ENCODE data around the gene HDAC10.

DNA sequence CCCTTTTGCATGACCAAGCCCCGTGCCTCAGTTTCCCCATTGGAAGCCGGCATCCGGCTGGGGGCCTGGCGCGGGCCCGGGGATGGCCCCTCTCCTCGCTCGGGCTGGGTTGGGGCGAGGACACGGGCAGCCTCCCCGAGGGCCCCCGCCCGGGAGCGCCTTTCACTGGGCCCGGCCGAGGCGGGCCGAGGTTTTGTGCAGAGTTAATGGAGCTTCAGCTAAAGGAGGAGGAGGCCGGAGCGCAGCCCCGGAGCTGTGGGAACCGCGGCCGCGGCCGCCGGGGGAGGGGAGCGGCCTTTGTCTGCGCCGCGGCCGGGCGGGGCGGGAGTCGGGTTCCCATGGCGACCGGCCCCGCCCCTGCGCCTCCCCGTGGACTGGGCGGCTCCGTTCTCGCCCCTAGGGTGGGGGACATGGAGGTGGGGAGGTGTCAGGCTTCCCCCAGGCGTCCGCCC, 20.5 kb upstream of the HDAC10 start:
- TF ChIP-seq POLR2A (IDR thresholded peaks at IDR 0.05) (no peak), POLR2AphosphoS5 (IDR thresholded peaks at IDR 0.05) (no peak)

Data from suprapubic skin (tissue), 4 donors.